ENCODE data around the gene BAHCC1.
A peak's percentile ranks its signal among the peaks of the same experiment; 100 is the strongest.

The BAHCC1 gene

GRCh38 chr17:81482673-81483072 lies 87.4 kb downstream of the BAHCC1 start:
- no peak for DNase-seq

GRCh38 chr17:81483085-81483861 lies 88.0 kb downstream of the BAHCC1 start:
- no peak for DNase-seq

GRCh38 chr17:81483862-81484194 lies 88.6 kb downstream of the BAHCC1 start:
- DNase-seq: no peak

GRCh38 chr17:81484195-81484979 lies 89.1 kb downstream of the BAHCC1 start:
- peak; percentile 81 for DNase-seq

- no peak for DNase-seq
These were observed 91.0 kb downstream of the BAHCC1 start for GRCh38 chr17:81486199-81486810.

- no peak for DNase-seq
These were observed 91.8 kb downstream of the BAHCC1 start for GRCh38 chr17:81487089-81487486.

- peak; percentile 73 for DNase-seq
These were observed 92.4 kb downstream of the BAHCC1 start for GRCh38 chr17:81487487-81488275.

GRCh38 chr17:81488276-81488860 lies 93.1 kb downstream of the BAHCC1 start:
- DNase-seq: no peak

- no peak for DNase-seq
These were observed 94.0 kb downstream of the BAHCC1 start for GRCh38 chr17:81489012-81489997.

GRCh38 chr17:81489998-81490992 lies 95.0 kb downstream of the BAHCC1 start:
- DNase-seq: no peak

- DNase-seq: no peak
These were observed 95.9 kb downstream of the BAHCC1 start for GRCh38 chr17:81491181-81491581.

GRCh38 chr17:81491761-81492160 lies 96.5 kb downstream of the BAHCC1 start:
- no peak for DNase-seq

GRCh38 chr17:81492202-81492601 lies 96.9 kb downstream of the BAHCC1 start:
- no peak for DNase-seq

- DNase-seq: no peak
These were observed 97.4 kb downstream of the BAHCC1 start for GRCh38 chr17:81492706-81493105.

- no peak for DNase-seq
These were observed 98.2 kb downstream of the BAHCC1 start for GRCh38 chr17:81493198-81494038.

- no peak for DNase-seq
These were observed 99.5 kb downstream of the BAHCC1 start for GRCh38 chr17:81494626-81495377.

GRCh38 chr17:81498953-81499600 lies 103.8 kb downstream of the BAHCC1 start:
- no peak for DNase-seq

GRCh38 chr17:81499601-81499970 lies 104.3 kb downstream of the BAHCC1 start:
- no peak for DNase-seq
